GM19455 (cell line): ENCODE data around the gene MOB3B.

ENCODE experiments used
- ATAC-seq: cut with Tn5 transposase; IDR thresholded peaks from one replicate; pipeline ENCODE4 v1.9.1; 2021; ENCODE audit not compliant: unreplicated experiment

The MOB3B gene

GRCh38 chr9:27371382-27371781 is 158.2 kb downstream of the MOB3B start:
- no peak for ATAC-seq

GRCh38 chr9:27369591-27369990 is 160.0 kb downstream of the MOB3B start:
- no peak for ATAC-seq

- no peak for ATAC-seq
Measured at GRCh38 chr9:27368316-27368985, 161.2 kb downstream of the MOB3B start.

- ATAC-seq: no peak
Measured at GRCh38 chr9:27367921-27368315, 161.7 kb downstream of the MOB3B start.

GRCh38 chr9:27367175-27367798 is 162.3 kb downstream of the MOB3B start:
- ATAC-seq: peak; percentile 76

GRCh38 chr9:27365707-27366376 is 163.8 kb downstream of the MOB3B start:
- peak; percentile 75 for ATAC-seq

GRCh38 chr9:27362447-27363210 is 167.0 kb downstream of the MOB3B start:
- ATAC-seq: no peak

- ATAC-seq: no peak
Measured at GRCh38 chr9:27361492-27361891, 168.1 kb downstream of the MOB3B start.

GRCh38 chr9:27359763-27360162 is 169.9 kb downstream of the MOB3B start:
- no peak for ATAC-seq

- ATAC-seq: no peak
Measured at GRCh38 chr9:27358007-27358406, 171.6 kb downstream of the MOB3B start.

GRCh38 chr9:27356446-27356845 is 173.2 kb downstream of the MOB3B start:
- ATAC-seq: no peak

GRCh38 chr9:27355166-27355565 is 174.4 kb downstream of the MOB3B start:
- no peak for ATAC-seq

- peak; percentile 82 for ATAC-seq
Measured at GRCh38 chr9:27353474-27354229, 176.0 kb downstream of the MOB3B start.

GRCh38 chr9:27353166-27353473 is 176.5 kb downstream of the MOB3B start:
- ATAC-seq: no peak

GRCh38 chr9:27352457-27353165 is 177.0 kb downstream of the MOB3B start:
- ATAC-seq: no peak

GRCh38 chr9:27351438-27351837 is 178.2 kb downstream of the MOB3B start:
- no peak for ATAC-seq

GRCh38 chr9:27350382-27350976 is 179.1 kb downstream of the MOB3B start:
- no peak for ATAC-seq

GRCh38 chr9:27349698-27350080 is 179.9 kb downstream of the MOB3B start:
- ATAC-seq: no peak

GRCh38 chr9:27348785-27349697 is 180.6 kb downstream of the MOB3B start:
- no peak for ATAC-seq
